ENCODE measurements around the gene NLRP10. TPM values are rescaled to one million over a fixed set of nuclear protein-coding genes. Genes with fewer than 3 reads are reported as not detected.
A peak's percentile ranks its signal among the peaks of the same experiment; 100 is the strongest.

NLRP10 gene
- polyA plus RNA-seq, 1 of the 3 experiments (the other 2 are of a cell fraction): 0.05 TPM

- no peak overlapping the region for H3K4me2 ChIP-seq
- H3K79me2 ChIP-seq (ENCODE audit: insufficient read depth): no peaks in the 10 kb centered on the region
- H3K36me3 ChIP-seq (replicated peaks in 1 of 2; ENCODE audit: control insufficient read depth in 1 of 2, insufficient read depth in 2 of 2, low read length in 1 of 2): peaks cover under 1 to 3% of the 10 kb centered on the region in 2 experiments
- no peak overlapping the region for H3K27ac ChIP-seq (ENCODE audit: low read depth in 2 of 2, low read length in 1 of 2)
- TF ChIP-seq NRF1 (IDR thresholded peaks at IDR 0.05; ENCODE audit: low read depth, low read length) (no peak), RXRA (IDR thresholded peaks at IDR 0.05; ENCODE audit: borderline replicate concordance, low read depth) (no peak)
- no peaks in the 10 kb centered on the region for H3K4me1 ChIP-seq (ENCODE audit: control insufficient read depth in 1 of 2, insufficient read depth in 2 of 2, low read depth in 1 of 2, low read length in 1 of 2)
- no peak overlapping the region for H3K9ac ChIP-seq
- 36% methylated on average over 2 of the region's 2 CpGs for WGBS (ENCODE audit: low lambda C conversion rate)
- no peaks in the 10 kb centered on the region for H3K9me3 ChIP-seq
- H2AFZ ChIP-seq (ENCODE audit: low read depth): no peak overlapping the region
- H3K27me3 ChIP-seq (ENCODE audit: insufficient read depth): no peaks in the 10 kb centered on the region
- ChIA-PET CTCF (interaction anchor here (1.8 to 11.1 kb wide), 2 partner anchors 29 to 92 kb away, joined by 6 to 574 read pairs; no protein-coding TSS in a partner anchor), POLR2A (no interaction called here)
- H4K20me1 ChIP-seq (ENCODE audit: insufficient read depth): no peaks in the 10 kb centered on the region
- no peak for DNase-seq
- H3F3A ChIP-seq (replicated peaks; ENCODE audit: insufficient read depth): peaks cover 11% of the 10 kb centered on the region
- H3K9me2 ChIP-seq: no peaks in the 10 kb centered on the region
- no peak overlapping the region for H3K4me3 ChIP-seq (ENCODE audit: low read depth in 2 of 2, low read length in 1 of 2)
These were observed 38.8 kb upstream of the NLRP10 start for GRCh38 chr11:8004008-8004407.

GRCh38 chr11:8003187-8003586, 37.9 kb upstream of the NLRP10 start:
- Histone ChIP-seq H3K27ac (ENCODE audit: low read depth in 2 of 2, low read length in 1 of 2) (no peak overlapping the region), H3K4me3 (ENCODE audit: low read depth in 2 of 2, low read length in 1 of 2) (no peak overlapping the region), H2AFZ (ENCODE audit: low read depth) (no peak overlapping the region), H3K9me2 (no peaks in the 10 kb centered on the region), H3K27me3 (ENCODE audit: insufficient read depth) (no peaks in the 10 kb centered on the region), H3F3A (replicated peaks; ENCODE audit: insufficient read depth) (peaks cover 14% of the 10 kb centered on the region), H3K79me2 (ENCODE audit: insufficient read depth) (no peaks in the 10 kb centered on the region), H3K9ac (no peak overlapping the region), H3K4me2 (no peak overlapping the region), H4K20me1 (ENCODE audit: insufficient read depth) (no peaks in the 10 kb centered on the region), H3K9me3 (no peaks in the 10 kb centered on the region), H3K36me3 (replicated peaks in 1 of 2; ENCODE audit: control insufficient read depth in 1 of 2, insufficient read depth in 2 of 2, low read length in 1 of 2) (peaks cover 8 to 9% of the 10 kb centered on the region in 2 experiments), H3K4me1 (ENCODE audit: control insufficient read depth in 1 of 2, insufficient read depth in 2 of 2, low read depth in 1 of 2, low read length in 1 of 2) (no peaks in the 10 kb centered on the region)
- no peak for DNase-seq
- CTCF ChIA-PET: interaction anchor here (1.2 to 11.1 kb wide), 4 partner anchors 16 to 93 kb away, joined by 3 to 574 read pairs (median 5); partner anchors contain the start of gene EIF3F
- 88% methylated on average over 7 of the region's 7 CpGs for WGBS (ENCODE audit: low lambda C conversion rate)
- POLR2A ChIA-PET: no interaction called here
- TF ChIP-seq FOXM1 (IDR thresholded peaks at IDR 0.05; ENCODE audit: low read depth) (no peak), CTCF (IDR thresholded peaks at IDR 0.05) (no peak), SIN3A (IDR thresholded peaks at IDR 0.05; ENCODE audit: borderline replicate concordance, low read depth, low read length) (no peak), RAD21 (IDR thresholded peaks at IDR 0.05; ENCODE audit: low read length) (no peak), FOSL2 (IDR thresholded peaks at IDR 0.05; ENCODE audit: borderline replicate concordance, low read depth) (no peak), NRF1 (IDR thresholded peaks at IDR 0.05; ENCODE audit: low read depth, low read length) (no peak)

- Histone ChIP-seq H3K9me3 (no peaks in the 10 kb centered on the region), H2AFZ (ENCODE audit: low read depth) (no peak overlapping the region), H3F3A (replicated peaks; ENCODE audit: insufficient read depth) (peaks cover 16% of the 10 kb centered on the region), H4K20me1 (ENCODE audit: insufficient read depth) (no peaks in the 10 kb centered on the region), H3K4me1 (ENCODE audit: control insufficient read depth in 1 of 2, insufficient read depth in 2 of 2, low read depth in 1 of 2, low read length in 1 of 2) (no peaks in the 10 kb centered on the region), H3K9me2 (no peaks in the 10 kb centered on the region), H3K4me3 (ENCODE audit: low read depth in 2 of 2, low read length in 1 of 2) (no peak overlapping the region), H3K27me3 (ENCODE audit: insufficient read depth) (no peaks in the 10 kb centered on the region), H3K27ac (ENCODE audit: low read depth in 2 of 2, low read length in 1 of 2) (no peak overlapping the region), H3K79me2 (ENCODE audit: insufficient read depth) (no peaks in the 10 kb centered on the region), H3K4me2 (no peak overlapping the region), H3K36me3 (replicated peaks in 1 of 2; ENCODE audit: control insufficient read depth in 1 of 2, insufficient read depth in 2 of 2, low read length in 1 of 2) (peaks cover 13 to 14% of the 10 kb centered on the region in 2 experiments), H3K9ac (no peak overlapping the region)
- TF ChIP-seq TEAD4 (IDR thresholded peaks at IDR 0.05; ENCODE audit: borderline replicate concordance, insufficient read depth) (no peak), JUND (IDR thresholded peaks at IDR 0.05) (0 out of 2 replicates have a peak, but pooled peaks have one; percentile 2)
- 73% methylated on average over 1 of the region's 1 CpG for WGBS (ENCODE audit: low lambda C conversion rate)
- DNase-seq: no peak
- ChIA-PET POLR2A (no interaction called here), CTCF (interaction anchor here (1.2 to 11.1 kb wide), 4 partner anchors 16 to 94 kb away, joined by 3 to 574 read pairs (median 5); partner anchors contain the start of gene EIF3F)
These were observed 37.4 kb upstream of the NLRP10 start for GRCh38 chr11:8002676-8003075.

Data from SK-N-SH (cell line).